ENCODE data around the gene PLCXD3.
A peak's percentile ranks its signal among the peaks of the same experiment; 100 is the strongest.

The PLCXD3 gene

GRCh38 chr5:41277476-41278245, 232.7 kb downstream of the PLCXD3 start:
- TF ChIP-seq CTCF (IDR thresholded peaks at IDR 0.05; ENCODE audit: low read depth, low read length): no peak
- no peak overlapping the region for H3K4me3 ChIP-seq (replicated peaks in 1 of 2; ENCODE audit: low read depth in 2 of 2, low read length in 2 of 2)
- DNase-seq (ENCODE audit: low read depth in 2 of 2): no peak

GRCh38 chr5:41275813-41276512, 234.4 kb downstream of the PLCXD3 start:
- no peak for TF ChIP-seq CTCF (IDR thresholded peaks at IDR 0.05; ENCODE audit: low read depth, low read length)

GRCh38 chr5:41270423-41271251, 239.8 kb downstream of the PLCXD3 start:
- peak; percentile 83 to 91 for DNase-seq (ENCODE audit: low read depth in 2 of 2)
- peak; percentile 79 for TF ChIP-seq CTCF (IDR thresholded peaks at IDR 0.05; ENCODE audit: low read depth, low read length)

More at GRCh38 chr5:41275813-41276512, 234.4 kb downstream of the PLCXD3 start:
- no peak for DNase-seq (ENCODE audit: low read depth in 2 of 2)
- H3K4me3 ChIP-seq (replicated peaks in 1 of 2; ENCODE audit: low read depth in 2 of 2, low read length in 2 of 2): no peak overlapping the region

GRCh38 chr5:41268894-41269293, 241.5 kb downstream of the PLCXD3 start:
- no peak for TF ChIP-seq CTCF (IDR thresholded peaks at IDR 0.05; ENCODE audit: low read depth, low read length)
- DNase-seq (ENCODE audit: low read depth in 2 of 2): no peak
- H3K4me3 ChIP-seq (replicated peaks in 1 of 2; ENCODE audit: low read depth in 2 of 2, low read length in 2 of 2): no peak overlapping the region

More at GRCh38 chr5:41270423-41271251, 239.8 kb downstream of the PLCXD3 start:
- no peak overlapping the region for H3K4me3 ChIP-seq (replicated peaks in 1 of 2; ENCODE audit: low read depth in 2 of 2, low read length in 2 of 2)

- DNase-seq (ENCODE audit: low read depth in 2 of 2): no peak
- H3K4me3 ChIP-seq (replicated peaks in 1 of 2; ENCODE audit: low read depth in 2 of 2, low read length in 2 of 2): no peak overlapping the region
- no peak for TF ChIP-seq CTCF (IDR thresholded peaks at IDR 0.05; ENCODE audit: low read depth, low read length)
Measured at GRCh38 chr5:41266377-41266776, 244.0 kb downstream of the PLCXD3 start.

GRCh38 chr5:41264019-41264418, 246.4 kb downstream of the PLCXD3 start:
- no peak overlapping the region for H3K4me3 ChIP-seq (replicated peaks in 1 of 2; ENCODE audit: low read depth in 2 of 2, low read length in 2 of 2)
- TF ChIP-seq CTCF (IDR thresholded peaks at IDR 0.05; ENCODE audit: low read depth, low read length): no peak
- peak in 1 of 2 donors; percentile 95 for DNase-seq (ENCODE audit: low read depth in 2 of 2)
